GM12891 (cell line): ENCODE results near the gene CUBN.
"Not testable (repeated sequence)": the region's sequence is repeated elsewhere in the genome, so short reads cannot be mapped to it uniquely, and the experiment has no call there.

Source experiments
- DNase-seq: peaks from one replicate; pipeline ENCODE4 v3.0.0; 2011; ENCODE audit warnings: low spot score; ENCODE audit not compliant: insufficient read length
- FAIRE-seq: peaks from 2 replicates; lab custom pipeline; 2011; peaks lifted over from hg19 to GRCh38; lab: Jason Lieb, UNC
- PAX5 ChIP-seq: IDR thresholded peaks from 2 replicates; pipeline ENCODE4 v1.6.1; 2011; ENCODE audit warnings: low read length, moderate library complexity, mild to moderate bottlenecking; ENCODE audit not compliant: insufficient read depth, severe bottlenecking
- POLR2A ChIP-seq: IDR thresholded peaks from 2 replicates; pipeline ENCODE4 v1.6.1; 2011; ENCODE audit warnings: low read depth, low read length, control low read depth
- POLR2AphosphoS5 ChIP-seq: IDR thresholded peaks from 2 replicates; pipeline ENCODE4 v1.6.1; 2011; ENCODE audit warnings: low read depth, low read length, control low read depth
- POU2F2 ChIP-seq: IDR thresholded peaks from 2 replicates; pipeline ENCODE4 v1.6.1; 2011; ENCODE audit warnings: low read depth, mild to moderate bottlenecking, control low read depth, low read length, moderate library complexity
- SPI1 ChIP-seq: IDR thresholded peaks from 2 replicates; pipeline ENCODE4 v1.6.1; 2011; ENCODE audit warnings: low read depth, low read length, control low read depth
- TAF1 ChIP-seq: IDR thresholded peaks from 2 replicates; pipeline ENCODE4 v1.6.1; 2011; ENCODE audit warnings: low read depth, low read length, control low read depth

CUBN gene

GRCh38 chr10:17023386-17024298, 106.0 kb downstream of the CUBN start:
- peak; percentile 90 for FAIRE-seq
- DNase-seq = peak; percentile 23
- 0 out of 2 replicates have a peak, but pooled peaks have one; percentile 17 for TF ChIP-seq POU2F2
- no peak for TF ChIP-seq TAF1

GRCh38 chr10:17022896-17023295, 106.7 kb downstream of the CUBN start:
- TF ChIP-seq TAF1 (no peak), POU2F2 (no peak), SPI1 (no peak), PAX5 (no peak), POLR2A (no peak), POLR2AphosphoS5 (no peak)
- no peak for FAIRE-seq
- DNase-seq = no peak

GRCh38 chr10:17022466-17022825, 107.2 kb downstream of the CUBN start:
- FAIRE-seq = no peak
- no peak for DNase-seq
- TF ChIP-seq POLR2AphosphoS5 = no peak
- no peak for TF ChIP-seq SPI1
- TF ChIP-seq POU2F2 = no peak
- no peak for TF ChIP-seq TAF1
- no peak for TF ChIP-seq PAX5
- no peak for TF ChIP-seq POLR2A

GRCh38 chr10:17021656-17022465, 107.8 kb downstream of the CUBN start:
- no peak for DNase-seq
- TF ChIP-seq PAX5 (no peak), POLR2AphosphoS5 (no peak), POLR2A (no peak), TAF1 (no peak), POU2F2 (no peak), SPI1 (no peak)
- no peak for FAIRE-seq

- DNase-seq = no peak
- no peak for TF ChIP-seq POLR2A
- TF ChIP-seq TAF1 = no peak
- TF ChIP-seq SPI1 = no peak
- TF ChIP-seq POLR2AphosphoS5 = no peak
- TF ChIP-seq POU2F2 = no peak
- no peak for TF ChIP-seq PAX5
- no peak for FAIRE-seq
Observed at GRCh38 chr10:17019696-17020095, 109.9 kb downstream of the CUBN start.

- not testable (repeated sequence) for FAIRE-seq, DNase-seq
Observed at GRCh38 chr10:17013131-17013983, 116.3 kb downstream of the CUBN start.

- not testable (repeated sequence) for FAIRE-seq, DNase-seq
Observed at GRCh38 chr10:17012731-17013130, 116.9 kb downstream of the CUBN start.

- no peak for FAIRE-seq
- TF ChIP-seq POLR2A = no peak
- TF ChIP-seq PAX5 = no peak
- TF ChIP-seq POU2F2 = no peak
- no peak for TF ChIP-seq SPI1
- no peak for TF ChIP-seq TAF1
- no peak for TF ChIP-seq POLR2AphosphoS5
- DNase-seq = no peak
Observed at GRCh38 chr10:17010363-17011145, 119.1 kb downstream of the CUBN start.

- TF ChIP-seq SPI1 = no peak
- FAIRE-seq = no peak
- no peak for DNase-seq
Observed at GRCh38 chr10:17009212-17009700, 120.4 kb downstream of the CUBN start.
